Activated T-cell treated with anti-CD3 and anti-CD28 coated beads, Interleukin-2, amount 50 U/mL, for 72 hours (primary cell): Measurements from ENCODE around the gene ATXN3L. TPM values are rescaled to one million over a fixed set of nuclear protein-coding genes. Genes with fewer than 3 reads are reported as not detected.

Source experiments
- ATAC-seq, 2 donors: fragments of 150-1000 bp; cut with Tn5 transposase; replicated peaks in 1 of 2; 2 replicates each; pipeline ENCODE4 v1.10.0; 2021; ENCODE audit warnings: moderate library complexity in 2 of 2, mild to moderate bottlenecking in 1 of 2
- DNase-seq, 2 donors: peaks; one replicate each; pipeline ENCODE4 v3.0.0; 2021 to 2022; ENCODE audit warnings: mixed read lengths in 1 of 2
- H3K27ac Mint-ChIP-seq: one replicate; pipeline ENCODE4 v1.8.0; 2022; ENCODE audit warnings: mild to moderate bottlenecking, moderate library complexity, mixed read lengths
- H3K27me3 Mint-ChIP-seq: one replicate; pipeline ENCODE4 v1.8.0; 2022; ENCODE audit warnings: low read depth, mixed read lengths
- H3K36me3 Mint-ChIP-seq, 2 donors: one replicate each; pipeline ENCODE4 v1.8.0; 2022; ENCODE audit warnings: mixed read lengths in 2 of 2, mild to moderate bottlenecking in 1 of 2; ENCODE audit not compliant: insufficient read depth in 2 of 2
- H3K4me1 Mint-ChIP-seq: one replicate; pipeline ENCODE4 v1.8.0; 2022; ENCODE audit warnings: low read depth, mixed read lengths
- H3K4me3 Mint-ChIP-seq, 2 donors: one replicate each; pipeline ENCODE4 v1.8.0; 2022; ENCODE audit warnings: mild to moderate bottlenecking in 2 of 2, mixed read lengths in 2 of 2, moderate library complexity in 2 of 2
- H3K9me3 Mint-ChIP-seq, 2 donors: one replicate each; pipeline ENCODE4 v1.8.0; 2022; ENCODE audit warnings: mixed read lengths in 2 of 2
- total RNA-seq, 2 donors: library from RNA; stranded (reverse); gene quantifications; one replicate each; pipeline ENCODE4 v1.2.3, GENCODE V29; 2022

The ATXN3L gene
- total RNA-seq, 2 donors from 2014 or later: not detected

- no peak for DNase-seq
- no peaks in the 10 kb centered on the region for H3K36me3 Mint-ChIP-seq
- H3K4me1 Mint-ChIP-seq: peaks cover under 1% of the 10 kb centered on the region
- no peak overlapping the region for H3K4me3 Mint-ChIP-seq
- ATAC-seq: no peak
- H3K27me3 Mint-ChIP-seq: peaks cover 17% of the 10 kb centered on the region
- no peaks in the 10 kb centered on the region for H3K9me3 Mint-ChIP-seq
- no peak overlapping the region for H3K27ac Mint-ChIP-seq
Measured at GRCh38 chrX:13295841-13296240, 24.0 kb downstream of the ATXN3L start.

DNA sequence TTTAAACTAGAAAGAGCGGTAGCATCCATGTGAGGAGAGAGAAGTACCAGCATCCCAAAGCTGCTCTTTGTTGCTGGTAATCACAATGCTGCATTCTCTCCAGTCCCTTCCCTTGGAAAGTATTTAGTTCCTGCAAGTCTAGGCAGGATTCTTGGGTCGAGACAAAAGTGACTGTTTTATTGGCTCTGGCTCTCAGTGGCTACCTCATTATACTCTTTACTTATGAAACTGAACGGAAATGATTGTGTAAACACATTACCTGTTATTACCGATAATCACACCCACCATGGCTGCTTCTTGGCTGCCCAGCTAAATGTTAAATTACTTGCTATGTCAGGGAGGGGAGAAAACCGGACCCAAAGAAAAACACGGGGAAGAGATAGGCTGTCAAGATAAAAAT is 26.2 kb downstream of the ATXN3L start:
- Mint-ChIP-seq H3K36me3 (no peaks in the 10 kb centered on the region), H3K27ac (no peak overlapping the region), H3K27me3 (peaks cover 30% of the 10 kb centered on the region)

DNA sequence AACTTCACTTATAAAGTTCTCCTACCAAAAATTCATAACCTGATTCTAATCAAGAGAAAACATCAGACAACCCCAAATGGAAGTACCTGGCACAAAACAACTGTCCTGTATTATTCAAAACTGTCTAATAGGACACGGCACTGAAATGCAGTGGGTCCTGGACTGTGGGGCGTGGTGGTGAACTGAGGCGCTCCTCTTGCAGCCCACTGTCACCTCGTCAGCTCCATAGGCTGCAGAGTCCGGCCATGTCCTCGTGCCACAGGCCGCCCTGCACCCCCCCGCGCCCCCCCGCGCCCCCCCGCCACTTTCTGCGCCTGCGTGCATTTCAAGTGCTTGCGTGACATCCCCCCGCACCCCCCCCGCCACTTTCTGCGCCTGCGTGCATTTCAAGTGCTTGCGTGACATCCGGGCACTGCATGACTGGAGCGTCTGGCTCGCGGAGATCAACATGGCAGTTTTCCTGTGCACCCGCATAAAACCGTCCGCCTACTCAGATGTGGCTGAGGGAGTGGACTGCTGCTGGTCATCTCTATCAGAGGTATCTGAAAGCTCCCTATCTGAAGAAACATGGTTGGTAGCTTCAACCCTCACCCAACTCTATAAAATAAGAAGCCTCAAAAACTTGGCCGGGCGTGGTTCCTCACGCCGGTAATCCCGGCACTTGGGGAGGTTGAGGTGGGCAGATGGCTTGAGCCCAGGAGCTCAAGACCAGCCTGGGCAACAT is 28.8 kb downstream of the ATXN3L start:
- Mint-ChIP-seq H3K4me3 (no peak overlapping the region), H3K9me3 (no peaks in the 10 kb centered on the region), H3K36me3 (no peaks in the 10 kb centered on the region), H3K4me1 (no peaks in the 10 kb centered on the region), H3K27me3 (peaks cover 23% of the 10 kb centered on the region), H3K27ac (no peak overlapping the region)
- ATAC-seq: no peak
- DNase-seq: no peak

More for the DNA sequence above, 26.2 kb downstream of the ATXN3L start:
- Mint-ChIP-seq H3K4me1 (no peaks in the 10 kb centered on the region), H3K4me3 (no peak overlapping the region), H3K9me3 (no peaks in the 10 kb centered on the region)
- DNase-seq (no peak), ATAC-seq (no peak)

DNA sequence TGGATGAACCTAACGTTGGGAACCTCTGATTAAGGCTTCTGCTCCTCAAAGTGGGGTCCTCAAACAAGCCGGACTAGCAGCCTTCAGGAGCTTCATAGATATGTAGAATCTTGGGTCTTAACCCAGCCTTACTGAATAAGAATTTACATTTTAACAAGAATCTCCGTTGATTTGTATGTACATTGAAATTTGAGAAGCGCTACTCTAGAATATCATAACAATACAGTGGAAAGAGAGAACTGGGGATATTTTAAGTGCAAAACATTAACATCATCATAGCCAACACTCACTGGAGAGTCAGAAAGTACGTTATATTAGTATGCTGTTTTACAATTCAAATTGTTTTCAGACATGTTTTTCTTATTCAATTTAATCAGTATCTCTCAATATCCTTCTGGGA is 31.2 kb downstream of the ATXN3L start:
- Mint-ChIP-seq H3K4me1 (no peaks in the 10 kb centered on the region), H3K9me3 (peaks cover 2 to 5% of the 10 kb centered on the region in 2 donors), H3K27ac (no peak overlapping the region), H3K36me3 (peaks cover 5 to 7% of the 10 kb centered on the region in 2 donors), H3K4me3 (no peak overlapping the region), H3K27me3 (peaks cover 24% of the 10 kb centered on the region)
- no peak for DNase-seq
- no peak for ATAC-seq

GRCh38 chrX:13287816-13288215 is 32.0 kb downstream of the ATXN3L start:
- Mint-ChIP-seq H3K9me3 (peaks cover 2 to 5% of the 10 kb centered on the region in 2 donors), H3K27ac (no peak overlapping the region), H3K4me1 (no peaks in the 10 kb centered on the region), H3K36me3 (peaks cover 5 to 7% of the 10 kb centered on the region in 2 donors), H3K4me3 (no peak overlapping the region), H3K27me3 (peaks cover 28% of the 10 kb centered on the region)
- DNase-seq: no peak
- ATAC-seq: no peak

DNA sequence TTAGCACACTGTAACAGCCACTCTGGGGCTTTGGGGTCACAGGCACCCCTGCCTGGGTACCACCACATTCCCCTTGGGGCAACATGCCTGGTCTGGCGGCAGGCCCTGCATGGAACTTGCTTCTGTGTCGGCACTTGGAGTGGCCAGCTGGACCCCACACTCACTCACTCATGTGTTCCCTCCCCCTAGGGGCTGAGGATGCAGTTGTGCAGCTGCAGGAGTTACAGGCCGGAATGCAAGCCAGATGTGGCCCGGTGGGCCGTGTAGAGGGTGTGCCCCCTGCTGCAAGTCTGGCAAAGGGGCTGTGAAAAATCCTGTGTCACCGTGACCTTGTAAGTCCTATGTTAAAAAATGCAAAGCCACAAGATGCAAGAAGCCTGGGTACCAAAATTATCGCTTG is 34.2 kb downstream of the ATXN3L start:
- no peak overlapping the region for H3K4me3 Mint-ChIP-seq
- ATAC-seq: no peak
- peaks cover 38% of the 10 kb centered on the region for H3K27me3 Mint-ChIP-seq
- peaks cover 5 to 7% of the 10 kb centered on the region in 2 donors for H3K36me3 Mint-ChIP-seq
- DNase-seq: no peak
- no peak overlapping the region for H3K27ac Mint-ChIP-seq
- peaks cover 2 to 10% of the 10 kb centered on the region in 2 donors for H3K9me3 Mint-ChIP-seq
- no peaks in the 10 kb centered on the region for H3K4me1 Mint-ChIP-seq

DNA sequence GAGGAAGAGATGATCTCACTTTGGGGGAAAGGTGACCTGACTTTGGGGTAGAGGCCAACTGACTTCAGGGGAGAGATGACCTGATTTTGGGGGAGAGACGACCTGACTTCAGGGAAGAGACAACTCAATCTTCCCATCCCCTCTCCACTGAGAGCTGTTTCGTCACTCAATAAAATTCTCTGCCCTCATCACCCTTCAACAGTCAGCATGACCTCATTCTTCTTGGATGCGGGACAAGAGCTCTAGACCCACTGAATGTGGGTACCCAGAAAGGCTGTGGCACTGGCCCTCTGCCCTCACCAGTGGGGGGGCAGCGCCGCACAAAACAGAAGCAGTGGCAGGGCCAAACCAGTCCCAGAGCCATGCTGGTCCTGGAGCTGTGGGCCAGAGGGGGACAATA is 34.6 kb downstream of the ATXN3L start:
- ATAC-seq (no peak), DNase-seq (no peak)
- Mint-ChIP-seq H3K4me1 (no peaks in the 10 kb centered on the region), H3K27ac (no peak overlapping the region), H3K36me3 (peaks cover 5 to 7% of the 10 kb centered on the region in 2 donors), H3K27me3 (peaks cover 41% of the 10 kb centered on the region), H3K9me3 (peaks cover 2 to 10% of the 10 kb centered on the region in 2 donors), H3K4me3 (no peak overlapping the region)

GRCh38 chrX:13284570-13284969 is 35.3 kb downstream of the ATXN3L start:
- Mint-ChIP-seq H3K27ac (no peak overlapping the region), H3K36me3 (peaks cover 5 to 7% of the 10 kb centered on the region in 2 donors), H3K27me3 (peaks cover 34% of the 10 kb centered on the region), H3K4me1 (no peaks in the 10 kb centered on the region), H3K4me3 (no peak overlapping the region), H3K9me3 (peaks cover 2 to 10% of the 10 kb centered on the region in 2 donors)
- DNase-seq: no peak
- ATAC-seq: no peak

DNA sequence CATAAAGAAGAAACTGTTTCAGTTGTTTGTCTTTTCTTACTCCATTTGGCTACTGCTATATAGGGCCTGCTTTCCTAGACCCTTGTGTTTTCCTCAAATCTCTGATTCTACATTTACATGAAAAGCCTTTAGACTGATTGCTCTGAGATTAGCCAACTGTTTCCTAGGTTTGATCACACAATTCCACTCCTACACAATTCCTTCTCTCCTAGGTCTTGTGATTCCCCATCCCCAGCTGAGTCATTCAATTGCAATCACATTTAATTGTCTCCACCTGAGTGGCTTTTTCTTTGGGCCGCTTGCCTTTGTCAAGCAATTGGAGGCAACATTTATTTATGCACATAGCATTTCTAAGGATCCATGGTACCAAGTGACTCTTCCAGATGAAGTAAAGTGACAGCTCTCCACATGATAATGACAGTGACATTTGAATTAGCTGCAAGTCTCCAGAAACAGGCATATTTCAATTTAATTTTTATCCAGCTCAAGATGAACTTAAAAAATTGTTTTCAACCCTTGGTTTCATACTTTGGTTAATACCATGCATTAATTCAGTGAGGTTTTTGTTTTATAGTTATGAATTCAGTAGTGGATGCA is 35.8 kb downstream of the ATXN3L start:
- Mint-ChIP-seq H3K4me1 (no peaks in the 10 kb centered on the region), H3K27me3 (peaks cover 29% of the 10 kb centered on the region), H3K4me3 (no peak overlapping the region), H3K9me3 (peaks cover 2 to 10% of the 10 kb centered on the region in 2 donors), H3K27ac (no peak overlapping the region), H3K36me3 (peaks cover 5 to 7% of the 10 kb centered on the region in 2 donors)
- DNase-seq (no peak), ATAC-seq (no peak)

- no peak overlapping the region for H3K4me3 Mint-ChIP-seq
- no peaks in the 10 kb centered on the region for H3K4me1 Mint-ChIP-seq
- ATAC-seq: no peak
- peaks cover 5 to 7% of the 10 kb centered on the region in 2 donors for H3K36me3 Mint-ChIP-seq
- DNase-seq: no peak
- H3K27ac Mint-ChIP-seq: no peak overlapping the region
- peaks cover 2 to 10% of the 10 kb centered on the region in 2 donors for H3K9me3 Mint-ChIP-seq
- peaks cover 28% of the 10 kb centered on the region for H3K27me3 Mint-ChIP-seq
Measured at GRCh38 chrX:13283512-13283911, 36.3 kb downstream of the ATXN3L start.

- ATAC-seq (no peak), DNase-seq (no peak)
- peaks cover 5 to 7% of the 10 kb centered on the region in 2 donors for H3K36me3 Mint-ChIP-seq
- no peaks in the 10 kb centered on the region for H3K4me1 Mint-ChIP-seq
- H3K4me3 Mint-ChIP-seq: no peak overlapping the region
- H3K9me3 Mint-ChIP-seq: peaks cover 2 to 10% of the 10 kb centered on the region in 2 donors
- H3K27ac Mint-ChIP-seq: no peak overlapping the region
- H3K27me3 Mint-ChIP-seq: peaks cover 35% of the 10 kb centered on the region
Measured at GRCh38 chrX:13281289-13281688, 38.6 kb downstream of the ATXN3L start.

DNA sequence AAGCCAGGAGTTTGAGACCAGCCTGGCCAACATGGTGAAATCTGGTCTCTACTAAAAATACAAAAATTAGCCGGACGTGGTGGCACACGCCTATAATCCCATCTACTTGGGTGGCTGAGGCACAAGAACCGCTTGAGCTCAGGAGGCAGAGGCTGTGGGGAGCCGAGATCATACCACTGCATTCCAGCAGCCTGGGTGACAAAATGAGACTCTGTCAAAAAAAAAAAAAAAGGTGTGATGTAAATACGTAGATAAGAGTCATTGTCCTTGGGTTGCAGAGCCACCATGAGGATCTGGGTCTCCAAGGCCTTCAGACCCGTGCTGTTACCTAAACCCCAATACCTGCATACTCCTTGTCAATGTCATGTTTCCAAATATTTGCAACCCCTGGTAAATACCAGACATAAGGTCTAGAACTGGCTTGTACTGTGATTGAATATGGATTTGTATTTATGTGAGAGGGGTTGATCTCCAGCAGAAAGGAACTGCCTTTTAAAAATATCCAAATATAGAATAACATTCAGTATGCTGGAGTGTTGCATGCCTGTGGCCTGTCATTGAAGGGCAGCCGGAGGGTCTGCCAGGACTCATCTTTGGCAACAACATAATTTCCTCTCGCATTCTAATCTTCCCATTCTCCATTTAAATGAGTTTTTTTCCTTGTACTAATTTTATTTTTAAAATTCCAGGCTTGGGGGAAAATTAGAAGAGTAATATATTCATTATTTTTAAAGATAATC is 40.4 kb downstream of the ATXN3L start:
- no peak overlapping the region for H3K4me3 Mint-ChIP-seq
- H3K27me3 Mint-ChIP-seq: peaks cover 52% of the 10 kb centered on the region
- peaks cover 0 to 5% of the 10 kb centered on the region in 2 donors for H3K9me3 Mint-ChIP-seq
- DNase-seq: no peak
- H3K4me1 Mint-ChIP-seq: no peaks in the 10 kb centered on the region
- H3K27ac Mint-ChIP-seq: no peak overlapping the region
- ATAC-seq: no peak
- H3K36me3 Mint-ChIP-seq: no peaks in the 10 kb centered on the region

DNA sequence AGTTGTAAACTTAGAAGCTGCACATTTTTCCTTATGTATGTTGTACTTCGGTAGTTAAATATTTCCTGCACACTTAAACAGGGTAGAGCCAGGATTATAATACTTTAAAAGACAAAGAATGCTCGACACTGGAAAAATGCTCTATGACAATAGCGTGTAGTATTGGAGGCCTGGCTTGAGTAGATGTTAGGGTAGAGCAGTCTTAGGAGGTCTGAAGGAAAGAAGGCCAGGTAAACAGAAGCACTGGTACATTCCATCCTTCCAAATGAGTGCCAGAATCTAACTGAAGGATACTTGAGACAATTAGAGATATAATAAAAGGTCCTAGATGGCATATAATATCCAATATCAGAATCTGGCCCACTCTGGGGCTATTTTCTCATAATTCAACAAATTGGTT is 42.3 kb downstream of the ATXN3L start:
- H3K36me3 Mint-ChIP-seq: no peaks in the 10 kb centered on the region
- no peak overlapping the region for H3K4me3 Mint-ChIP-seq
- H3K27me3 Mint-ChIP-seq: peaks cover 41% of the 10 kb centered on the region
- DNase-seq: no peak
- H3K9me3 Mint-ChIP-seq: peaks cover 0 to 5% of the 10 kb centered on the region in 2 donors
- no peak overlapping the region for H3K27ac Mint-ChIP-seq
- no peaks in the 10 kb centered on the region for H3K4me1 Mint-ChIP-seq
- no peak for ATAC-seq
